ENCODE results near the gene LPP.

DNA sequence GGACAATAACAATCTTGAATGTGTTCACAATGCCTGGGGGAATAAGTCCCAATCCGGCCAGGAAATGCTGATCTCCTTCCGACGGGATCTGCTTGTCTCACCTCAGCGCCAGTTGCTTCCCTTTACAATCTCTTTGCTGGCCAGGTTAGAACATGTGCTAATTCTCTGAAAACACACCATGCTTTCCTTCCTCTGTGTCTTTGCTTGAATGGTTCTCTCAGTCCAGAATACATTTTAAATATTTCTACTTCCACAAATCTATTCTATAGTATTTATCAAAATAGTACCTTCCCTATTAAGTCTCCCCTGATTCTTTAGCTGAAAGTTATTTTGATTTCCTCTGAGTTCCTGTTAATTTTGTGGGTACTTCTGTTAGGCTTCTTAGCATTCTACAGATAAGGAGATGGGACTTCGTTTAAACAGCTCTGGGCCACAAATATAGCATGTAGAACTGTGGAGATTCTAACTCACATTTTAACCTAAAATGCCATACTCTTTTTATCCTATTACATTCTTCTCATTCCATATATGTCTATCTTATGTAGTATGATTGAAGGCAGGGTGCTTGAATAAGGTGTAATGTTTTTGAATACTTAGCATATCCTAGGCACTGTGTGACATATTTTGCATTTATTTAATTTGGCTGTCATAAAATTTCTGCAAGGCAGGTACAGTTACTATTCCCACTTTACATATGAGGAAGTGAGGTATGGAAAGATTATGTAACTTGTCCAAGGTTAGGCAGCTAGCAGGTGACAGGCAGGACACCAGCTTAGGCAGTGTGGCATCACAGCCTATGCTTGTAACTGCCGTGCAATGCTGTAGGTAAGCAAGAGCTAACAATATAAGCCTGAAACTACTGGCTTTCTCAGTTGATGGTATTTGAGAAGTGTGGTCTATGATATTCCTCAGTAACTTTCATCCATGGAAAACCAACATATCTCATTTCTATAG lies 299.8 kb downstream of the LPP start:
- TF ChIP-seq, protein P1, sequence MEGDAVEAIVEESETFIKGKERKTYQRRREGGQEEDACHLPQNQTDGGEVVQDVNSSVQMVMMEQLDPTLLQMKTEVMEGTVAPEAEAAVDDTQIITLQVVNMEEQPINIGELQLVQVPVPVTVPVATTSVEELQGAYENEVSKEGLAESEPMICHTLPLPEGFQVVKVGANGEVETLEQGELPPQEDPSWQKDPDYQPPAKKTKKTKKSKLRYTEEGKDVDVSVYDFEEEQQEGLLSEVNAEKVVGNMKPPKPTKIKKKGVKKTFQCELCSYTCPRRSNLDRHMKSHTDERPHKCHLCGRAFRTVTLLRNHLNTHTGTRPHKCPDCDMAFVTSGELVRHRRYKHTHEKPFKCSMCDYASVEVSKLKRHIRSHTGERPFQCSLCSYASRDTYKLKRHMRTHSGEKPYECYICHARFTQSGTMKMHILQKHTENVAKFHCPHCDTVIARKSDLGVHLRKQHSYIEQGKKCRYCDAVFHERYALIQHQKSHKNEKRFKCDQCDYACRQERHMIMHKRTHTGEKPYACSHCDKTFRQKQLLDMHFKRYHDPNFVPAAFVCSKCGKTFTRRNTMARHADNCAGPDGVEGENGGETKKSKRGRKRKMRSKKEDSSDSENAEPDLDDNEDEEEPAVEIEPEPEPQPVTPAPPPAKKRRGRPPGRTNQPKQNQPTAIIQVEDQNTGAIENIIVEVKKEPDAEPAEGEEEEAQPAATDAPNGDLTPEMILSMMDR (conservative IDR thresholded peaks at IDR 0.05; ENCODE audit: low read depth, low read length) = no peak
- TF ChIP-seq SMC3 (IDR thresholded peaks at IDR 0.05; ENCODE audit: low read depth, low read length) (no peak), BHLHE40 (IDR thresholded peaks at IDR 0.05; ENCODE audit: low read depth, low read length) (no peak), POLR2A (IDR thresholded peaks at IDR 0.05; ENCODE audit: low read depth, low read length) (no peak), RFX5 (IDR thresholded peaks at IDR 0.05; ENCODE audit: low read depth, low read length) (no peak), NFE2L2 (IDR thresholded peaks at IDR 0.05; ENCODE audit: low read depth, low read length) (no peak)
